MM.1S (cell line): ENCODE results near the gene IMMP2L.

Source experiments
- CTCF ChIP-seq: fragments of 300-600 bp; sonication (generic); IDR thresholded peaks from 2 replicates; pipeline ENCODE4 v1.5.1; 2016; ENCODE audit warnings: antibody characterized with exemption, low read length, mixed read lengths
- EZH2 ChIP-seq: fragments of 300-600 bp; sonication (generic); optimal IDR thresholded peaks from 2 replicates; pipeline ENCODE3; 2017; ENCODE audit warnings: low read depth, mild to moderate bottlenecking, antibody characterized with exemption, low read length, mixed read lengths
- EZH2phosphoT487 ChIP-seq: fragments of 300-600 bp; sonication (generic); IDR thresholded peaks from 2 replicates; pipeline ENCODE4 v1.6.1; 2018; ENCODE audit warnings: antibody characterized with exemption, low read length

GRCh38 chr7:110988890-110989501 lies 573.3 kb downstream of the IMMP2L start:
- no peak for TF ChIP-seq CTCF
- TF ChIP-seq EZH2: no peak
- TF ChIP-seq EZH2phosphoT487: no peak
